HUDEP-2 (cell line): ENCODE measurements around the gene SOCS6.
"Not testable (repeated sequence)": the region's sequence is repeated elsewhere in the genome, so short reads cannot be mapped to it uniquely, and the experiment has no call there.

ENCODE experiments used
- DNase-seq, 76 experiments: peaks; one replicate each; lab custom pipeline; 2025; ENCODE audit not compliant: unreplicated experiment in 76 of 76; lab: John Stamatoyannopoulos, UW

SOCS6 gene

DNA sequence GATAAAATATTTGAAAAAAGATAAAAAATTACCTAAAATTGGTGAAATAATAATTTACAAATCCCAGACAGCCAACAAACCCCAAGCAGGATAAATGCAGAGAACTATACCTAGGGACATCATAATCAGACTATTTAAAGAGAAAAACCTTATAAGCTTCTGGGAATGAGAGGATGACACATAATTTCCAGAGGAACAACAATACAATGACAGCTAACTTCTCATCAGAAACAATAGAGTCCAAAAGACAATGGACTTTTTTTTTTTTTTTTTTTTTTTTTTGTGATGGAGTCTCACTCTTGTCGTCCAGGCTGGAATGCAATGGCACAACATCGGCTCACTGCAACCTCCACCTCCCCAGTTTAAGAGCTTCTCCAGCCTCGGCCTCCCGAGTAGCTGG lies 65.2 kb downstream of the SOCS6 start:
- no peak for DNase-seq

DNA sequence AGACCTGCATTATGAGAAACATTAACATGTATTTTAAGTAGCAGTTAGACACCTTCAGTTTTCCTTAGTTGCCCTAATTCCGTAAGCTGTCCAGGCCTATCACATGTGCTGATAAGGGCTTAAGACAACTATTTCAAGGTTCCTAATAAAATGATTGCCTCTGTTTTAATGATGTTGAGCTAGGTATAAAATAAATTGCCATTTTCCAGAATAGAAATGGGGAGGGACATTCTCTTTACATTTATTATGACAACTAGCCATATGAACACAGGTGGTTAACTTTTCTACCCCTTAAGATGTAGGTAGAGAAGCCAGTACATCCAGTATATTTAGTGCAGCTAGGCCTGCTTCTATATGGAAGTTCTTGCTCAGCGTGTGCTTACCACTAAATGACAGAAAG lies 65.9 kb downstream of the SOCS6 start:
- no peak for DNase-seq

DNA sequence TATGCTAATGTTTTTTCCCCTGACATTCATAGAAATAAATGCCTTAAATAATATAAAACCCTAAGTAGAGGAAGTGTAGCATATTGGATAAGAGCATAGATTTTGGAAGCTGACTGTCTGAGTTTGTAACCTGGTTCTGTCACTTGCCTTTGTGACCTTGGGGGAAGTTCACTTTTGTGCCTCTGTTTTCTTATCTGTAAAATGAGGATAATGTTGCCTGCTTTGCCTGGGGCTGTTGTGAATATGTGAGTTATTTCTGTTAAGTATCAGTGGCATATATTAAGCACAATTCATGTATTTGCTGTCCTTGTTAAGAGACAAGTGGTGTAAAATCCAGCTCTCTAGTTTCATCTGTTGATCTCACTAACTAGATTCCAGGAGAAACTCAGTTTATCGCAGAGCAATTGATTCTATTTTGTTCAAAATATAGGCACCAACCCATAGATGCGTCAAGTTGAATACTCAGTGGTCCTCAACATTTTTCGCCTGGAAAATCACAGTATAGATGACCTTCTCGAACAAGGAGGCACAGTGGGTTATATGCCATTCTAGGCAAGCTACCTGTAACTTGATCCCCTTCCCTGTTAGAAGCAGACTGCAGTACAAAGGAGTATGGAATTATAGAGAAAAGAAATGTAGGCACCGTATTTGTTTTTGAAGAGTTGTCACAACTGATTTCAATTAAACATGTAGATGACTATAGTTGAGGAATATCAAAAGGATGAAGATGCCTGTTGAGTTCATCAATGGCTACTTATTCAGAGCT lies 67.0 kb downstream of the SOCS6 start:
- DNase-seq, result no peak

DNA sequence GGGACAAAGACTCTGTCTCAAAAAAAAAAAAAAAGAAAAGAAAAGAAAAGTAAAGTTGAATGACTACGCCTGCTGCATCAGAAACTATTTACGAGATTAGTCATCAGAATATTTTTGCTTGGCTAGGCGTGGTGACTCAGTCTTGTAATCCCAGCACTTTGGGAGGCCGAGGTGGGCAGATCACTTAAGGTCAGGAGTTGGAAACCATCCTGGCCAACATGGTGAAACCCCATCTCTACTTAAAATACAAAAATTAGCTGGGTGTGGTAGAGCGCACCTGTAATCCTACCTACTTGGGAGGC lies 69.2 kb downstream of the SOCS6 start:
- DNase-seq, result not testable (repeated sequence)

DNA sequence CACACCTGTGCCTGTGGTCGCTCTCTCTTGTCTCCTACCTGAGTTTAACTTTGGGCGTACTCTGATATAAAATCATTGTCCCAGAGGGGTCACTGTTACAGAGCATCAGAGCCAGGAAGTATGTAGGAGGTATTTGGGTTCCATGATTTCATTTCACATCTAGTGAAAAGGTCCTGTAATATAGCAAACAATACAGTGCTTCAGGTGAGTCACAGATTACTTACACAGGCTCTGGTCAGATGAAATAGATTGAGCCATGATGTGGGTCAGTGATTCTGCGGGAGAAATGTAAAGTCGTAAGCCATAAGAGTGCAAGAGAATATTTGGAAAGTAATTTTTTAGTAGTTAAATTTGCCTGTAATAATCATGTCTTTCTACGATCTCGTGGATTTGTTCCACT lies 70.2 kb downstream of the SOCS6 start:
- no peak for DNase-seq

DNA sequence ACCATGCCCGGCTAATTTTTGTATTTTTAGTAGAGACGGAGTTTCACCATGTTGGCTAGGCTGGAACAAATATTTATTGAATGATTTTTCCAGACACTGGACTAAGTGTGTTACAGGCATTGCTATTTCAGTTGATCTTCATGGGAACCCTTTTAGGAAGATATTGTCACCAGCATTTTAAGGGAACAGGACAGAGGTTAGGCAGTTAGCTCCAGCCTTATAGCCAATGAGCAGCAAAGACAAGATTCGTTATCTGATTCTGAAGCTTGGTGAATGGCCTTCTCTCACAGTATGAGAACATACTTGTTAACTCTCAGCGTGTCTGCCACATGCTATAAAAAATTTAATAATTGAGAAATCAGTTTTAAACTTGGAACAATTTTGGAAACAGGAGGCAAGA lies 73.4 kb downstream of the SOCS6 start:
- no peak for DNase-seq

DNA sequence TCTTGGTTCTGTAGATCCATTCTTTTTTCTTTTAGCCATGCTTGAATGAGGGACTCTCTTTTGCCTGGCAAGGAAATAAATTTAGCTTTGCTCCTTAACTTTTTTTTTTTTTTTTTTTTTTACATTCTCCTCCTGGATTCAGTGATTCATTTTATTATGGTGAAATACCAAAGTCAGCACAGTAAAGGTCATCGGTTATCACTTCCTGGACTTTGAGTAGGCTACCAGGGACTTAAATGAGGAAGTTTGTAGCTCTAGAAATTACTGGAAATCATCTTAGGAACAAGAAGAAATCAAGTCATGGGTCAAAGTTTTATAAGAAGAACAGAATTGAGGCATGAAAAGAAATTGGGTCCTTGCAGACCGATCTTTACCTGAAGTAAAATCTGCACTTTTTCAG lies 75.0 kb downstream of the SOCS6 start:
- no peak for DNase-seq

DNA sequence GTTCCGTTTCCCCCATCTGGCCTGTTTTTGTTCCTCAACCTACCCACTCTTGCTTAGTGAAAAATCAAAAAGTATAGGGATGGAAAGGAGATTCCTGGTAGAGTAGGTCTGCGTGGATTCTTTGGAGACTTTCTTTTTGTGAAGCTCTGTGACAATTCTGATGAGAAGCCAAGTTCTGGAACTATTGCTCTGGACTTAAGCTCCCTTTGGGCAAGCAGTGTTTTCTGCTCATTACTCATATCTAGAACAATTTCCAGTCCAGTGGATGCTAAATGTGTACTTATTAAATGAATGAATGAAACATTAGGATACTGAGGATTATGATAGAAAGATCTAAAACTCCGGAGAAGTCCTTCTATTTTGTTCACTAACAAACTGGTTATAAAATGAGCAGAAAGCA lies 76.5 kb downstream of the SOCS6 start:
- no peak for DNase-seq

DNA sequence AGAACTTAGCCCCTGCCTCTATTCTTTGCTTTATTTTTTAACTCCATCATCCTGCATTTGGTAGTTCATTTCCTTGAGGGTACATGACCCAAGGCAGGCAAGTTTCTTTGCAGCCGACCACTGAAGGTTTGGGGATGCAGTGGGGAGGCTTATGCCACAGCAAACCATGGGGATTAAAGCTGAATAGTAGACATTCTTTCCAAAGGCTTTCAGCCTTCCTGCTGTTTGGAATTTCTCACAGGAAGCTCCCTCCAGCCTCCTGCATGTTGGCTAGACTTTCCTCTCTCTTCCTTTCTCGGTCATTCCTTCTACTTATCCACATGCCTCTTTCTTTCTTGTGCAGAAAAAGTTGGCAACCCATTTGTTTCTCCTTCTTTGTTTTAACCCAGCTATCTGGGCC lies 77.3 kb downstream of the SOCS6 start:
- DNase-seq, result no peak

DNA sequence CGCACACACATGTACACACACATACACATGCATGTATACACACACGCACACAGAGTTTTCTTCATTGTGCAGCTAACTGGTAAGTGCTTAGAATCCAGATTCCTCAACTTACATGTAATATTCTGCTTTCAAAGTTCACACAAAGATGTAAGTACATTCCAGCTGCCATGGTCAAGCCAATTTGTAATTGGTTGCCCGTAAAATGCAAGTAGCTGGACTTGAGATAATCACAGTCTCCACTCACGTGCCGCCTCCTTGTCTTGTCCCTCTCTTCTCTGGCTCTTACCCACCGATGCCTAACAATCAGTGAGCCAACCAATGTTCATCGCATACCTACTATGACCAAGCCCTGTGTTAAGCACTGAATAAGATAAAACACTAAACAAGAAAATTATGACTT lies 77.8 kb downstream of the SOCS6 start:
- no peak for DNase-seq

DNA sequence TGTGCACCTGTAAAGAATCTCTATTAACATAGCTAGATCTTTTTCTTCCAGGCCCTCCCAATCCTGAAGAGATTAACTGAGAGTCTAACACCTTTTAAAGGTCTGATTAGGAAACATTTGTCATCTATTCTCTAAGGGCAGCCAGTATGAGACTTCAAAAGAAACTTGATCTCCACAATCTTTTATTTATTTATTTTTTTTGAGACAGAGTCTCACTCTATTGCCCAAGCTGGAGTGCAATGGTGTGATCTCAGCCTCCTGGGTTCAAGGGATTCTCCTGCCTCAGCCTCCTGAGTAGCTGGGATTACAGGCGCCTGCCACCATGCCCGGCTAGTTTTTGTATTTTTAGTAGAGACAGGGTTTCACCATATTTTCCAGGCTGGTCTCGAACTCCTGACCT lies 78.5 kb downstream of the SOCS6 start:
- DNase-seq, result not testable (repeated sequence)

DNA sequence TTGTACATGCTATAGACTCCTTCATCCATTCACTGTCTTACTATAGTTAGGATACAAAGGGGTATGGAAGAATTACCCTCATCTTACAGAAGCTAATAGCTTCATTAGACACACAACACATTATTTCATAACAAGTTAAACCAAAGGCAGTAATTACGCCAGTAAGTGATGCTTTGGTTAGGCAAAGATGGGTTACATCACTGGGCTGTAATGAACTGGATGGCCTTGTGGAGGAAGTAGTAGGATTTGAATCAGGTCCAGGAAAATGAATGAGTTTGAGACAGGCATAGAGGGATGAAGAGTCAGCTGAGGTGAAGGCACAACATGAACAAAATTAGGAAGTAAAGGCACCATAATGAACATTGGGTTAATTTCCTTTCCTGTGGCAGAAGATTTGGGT lies 80.1 kb downstream of the SOCS6 start:
- no peak for DNase-seq

DNA sequence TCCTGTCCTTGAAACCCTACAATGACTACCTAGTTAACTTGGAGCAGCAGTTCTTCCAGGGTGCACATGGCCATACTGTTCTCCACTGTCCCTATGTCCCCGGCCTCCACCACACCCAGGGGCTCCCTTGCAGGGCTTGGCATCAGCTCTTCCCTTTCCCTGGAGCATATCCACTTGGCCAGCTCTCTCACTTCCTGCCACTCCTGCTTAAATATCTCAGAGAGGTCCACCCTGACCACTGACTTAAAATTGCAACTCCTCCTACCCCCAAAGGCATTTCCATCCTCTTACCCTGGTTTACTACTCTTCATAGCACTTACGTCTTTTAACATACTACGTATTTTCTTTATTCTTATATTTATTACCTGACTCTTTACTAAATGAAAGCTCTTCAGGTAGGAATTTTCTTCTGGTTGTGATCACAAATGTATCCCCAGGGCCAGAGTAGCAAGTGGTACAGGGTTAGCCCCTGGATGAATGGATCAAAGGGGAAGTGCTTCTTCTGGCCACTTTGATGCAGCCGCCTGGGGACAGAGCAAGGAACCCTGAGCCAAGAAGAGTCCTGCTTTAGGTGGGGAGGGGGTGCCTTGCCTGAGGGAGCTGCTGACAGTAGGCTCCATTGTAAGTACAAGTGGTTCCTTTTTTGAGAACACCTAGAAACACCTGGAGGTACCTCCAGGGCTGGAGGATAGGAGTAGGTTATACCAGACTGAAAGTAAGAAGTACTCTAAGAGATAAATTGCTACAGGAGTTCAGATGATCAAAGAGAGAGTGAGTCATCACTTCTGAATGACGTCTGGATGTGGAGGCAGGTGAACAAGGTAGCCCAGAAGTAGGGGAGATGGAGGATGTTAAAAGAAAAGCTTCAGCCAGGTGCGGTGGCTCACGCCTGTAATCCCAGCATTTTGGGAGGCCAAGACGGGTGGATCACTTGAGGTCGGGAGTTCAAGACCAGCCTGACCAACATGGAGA lies 82.2 kb downstream of the SOCS6 start:
- DNase-seq, result no peak

DNA sequence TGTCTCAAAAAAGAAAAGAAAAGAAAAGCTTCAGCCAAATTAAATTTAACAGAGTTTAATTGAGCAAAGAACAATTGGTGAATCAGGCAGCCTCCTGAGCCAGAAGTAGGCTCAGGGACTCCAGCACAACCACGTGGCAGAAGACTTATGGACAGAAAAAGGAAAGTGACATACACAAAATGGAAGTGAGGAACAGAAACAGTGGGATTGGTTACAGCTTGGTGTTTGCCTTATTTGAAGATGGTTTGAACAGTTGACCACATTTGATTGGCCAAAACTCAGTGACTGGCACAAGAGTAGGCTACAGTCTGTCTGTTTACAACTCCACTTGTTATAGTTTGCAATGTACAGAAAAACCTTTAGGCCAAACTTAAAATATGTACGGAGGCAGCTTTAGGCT lies 83.1 kb downstream of the SOCS6 start:
- DNase-seq, result no peak

DNA sequence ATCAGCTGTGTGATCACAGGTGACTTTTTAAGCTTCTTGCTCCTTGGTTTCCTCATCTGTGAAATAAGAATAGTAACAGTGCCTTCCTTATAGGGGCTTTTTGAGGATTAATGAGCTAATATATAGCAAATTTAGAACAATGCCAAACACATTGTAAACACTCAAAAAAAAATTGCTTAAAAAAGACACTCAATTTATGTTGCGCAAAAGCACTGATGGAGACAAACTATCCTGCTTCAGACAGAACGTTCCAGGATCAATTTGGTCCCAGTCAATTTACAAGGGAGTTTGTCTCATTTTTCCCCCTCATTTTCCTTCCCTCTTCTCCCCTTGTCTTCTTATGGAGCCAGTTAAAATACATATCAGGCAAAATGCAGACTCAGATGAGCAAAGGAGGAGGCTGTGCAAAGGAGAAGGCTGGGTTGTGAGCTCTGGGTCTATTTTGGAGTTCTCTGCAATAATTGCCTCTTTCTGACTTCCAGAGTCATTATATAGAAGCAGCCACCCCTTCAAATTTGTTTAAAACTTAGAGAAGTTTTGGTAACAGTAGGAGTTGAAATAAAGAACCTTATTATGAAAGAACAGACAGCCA lies 83.7 kb downstream of the SOCS6 start:
- DNase-seq, result no peak

DNA sequence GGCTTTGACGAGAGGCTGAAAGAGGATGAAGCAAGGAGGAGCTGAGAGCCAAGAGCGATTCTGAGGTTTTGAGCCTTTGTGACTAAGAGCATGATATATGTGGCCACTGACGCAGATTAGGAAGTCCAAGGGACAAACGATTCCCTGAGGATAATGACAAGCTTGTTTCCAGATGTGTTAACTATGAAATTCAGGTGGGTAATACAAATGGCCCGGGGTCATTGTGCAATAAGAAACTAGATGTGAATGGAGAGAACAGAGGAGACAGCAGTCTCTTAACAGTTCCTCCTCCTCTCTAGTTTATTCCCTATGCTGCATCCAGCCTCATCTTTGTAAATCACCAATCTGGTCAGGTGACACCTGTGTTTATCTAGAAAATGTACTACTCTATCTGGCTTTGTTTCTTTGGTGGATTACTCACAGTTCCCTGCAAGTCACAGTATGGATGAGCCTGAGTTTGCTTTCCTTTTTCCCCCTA lies 84.2 kb downstream of the SOCS6 start:
- no peak for DNase-seq

DNA sequence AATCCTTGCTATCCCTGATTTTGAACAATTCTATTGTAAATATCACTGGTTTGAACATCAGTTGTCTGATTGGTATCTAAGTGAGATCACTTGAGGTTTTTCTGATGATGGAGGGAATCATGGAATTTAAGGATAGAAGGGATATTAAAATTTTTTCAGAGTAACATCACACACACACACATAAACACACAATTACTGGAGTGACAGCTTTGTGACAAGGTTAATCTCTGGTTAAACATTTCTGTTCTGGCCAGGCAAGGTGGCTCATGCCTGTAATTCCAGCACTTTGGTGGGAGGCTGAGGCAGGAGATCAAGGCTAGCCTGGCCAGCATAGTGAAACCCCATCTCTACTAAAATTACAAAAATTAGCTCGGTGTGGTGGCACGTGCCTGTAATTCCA lies 85.3 kb downstream of the SOCS6 start:
- DNase-seq, result no peak

DNA sequence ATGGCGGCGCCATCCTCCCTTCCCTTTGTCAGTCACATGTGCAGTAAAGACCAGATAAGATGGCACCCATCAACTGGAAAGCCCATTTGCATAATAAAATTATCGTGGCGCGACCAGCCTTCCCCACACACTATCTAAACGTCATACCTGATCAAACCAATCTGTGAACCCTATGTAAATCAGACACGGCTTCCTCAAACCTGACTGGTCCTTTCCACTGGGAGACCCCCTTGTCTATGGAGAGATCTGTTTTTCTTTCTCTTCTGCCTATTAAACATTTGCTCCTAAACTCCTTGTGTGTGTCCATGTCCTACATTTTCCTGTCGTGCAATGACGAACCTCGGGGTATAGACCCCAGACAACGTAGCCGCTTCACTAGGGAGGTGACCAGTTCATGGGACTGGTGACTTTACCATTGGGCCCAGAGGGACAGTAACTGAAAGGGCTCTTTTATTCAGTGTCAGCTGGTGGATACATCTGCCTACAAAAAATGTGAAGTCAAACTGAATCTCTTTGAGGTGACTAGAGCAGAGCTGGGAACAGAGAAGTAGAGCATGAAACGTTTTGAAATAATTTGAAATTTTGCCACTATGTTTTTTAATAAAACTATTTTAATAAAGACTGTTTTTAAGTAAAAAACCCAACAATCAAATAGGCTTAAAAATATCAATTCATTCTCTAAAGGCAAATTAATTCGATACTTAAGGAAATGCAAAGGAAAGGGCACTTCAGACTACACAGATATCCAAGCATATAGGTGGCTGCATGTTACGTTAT lies 87.5 kb downstream of the SOCS6 start:
- DNase-seq, result no peak

DNA sequence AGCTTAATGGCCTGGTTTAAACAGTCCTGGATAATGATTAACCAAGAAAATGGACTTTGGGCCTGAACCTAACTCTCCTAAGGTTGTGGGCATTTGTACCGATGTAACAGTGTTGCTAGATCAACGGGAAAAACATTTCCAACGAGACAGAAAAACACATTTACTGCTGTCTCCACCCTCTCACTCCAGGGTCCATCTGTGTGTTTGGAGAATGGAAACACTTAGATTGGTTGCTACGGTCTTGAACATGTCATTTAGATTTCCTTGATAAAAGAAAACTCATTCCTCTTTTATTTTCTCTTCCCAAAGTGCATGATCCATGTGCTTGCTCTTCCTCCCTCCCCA lies 88.0 kb downstream of the SOCS6 start:
- no peak for DNase-seq

DNA sequence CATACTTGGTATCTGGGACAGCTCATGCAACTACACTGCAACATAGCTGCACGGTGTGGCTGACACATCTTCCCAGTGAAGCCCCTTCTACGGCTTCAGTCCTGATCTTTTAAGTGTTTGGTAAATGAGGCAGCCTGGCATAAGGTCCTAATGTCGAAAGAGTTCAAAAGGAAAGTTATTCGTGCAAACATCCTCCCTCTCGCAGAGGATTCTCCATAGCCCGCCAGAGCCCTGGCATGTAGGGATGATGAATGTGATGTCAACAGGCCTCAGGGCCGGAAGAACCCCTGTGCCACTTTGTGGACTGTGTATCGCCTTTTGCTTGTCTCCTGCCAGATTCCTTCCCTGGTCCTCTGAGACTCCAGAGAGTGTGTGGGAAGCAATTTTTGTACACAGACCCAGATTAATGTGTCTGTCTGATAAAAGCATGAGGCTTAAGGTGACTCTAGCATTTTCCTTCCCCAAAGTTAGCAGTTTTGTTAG lies 88.5 kb downstream of the SOCS6 start:
- no peak for DNase-seq
